Esophagus (tissue), 2 donors: ENCODE data around the gene ARMC3. TPM values are rescaled to one million over a fixed set of nuclear protein-coding genes. Genes with fewer than 3 reads are reported as not detected.

ENCODE experiments used
- polyA plus RNA-seq, 2 donors: library from polyadenylated mRNA; stranded (reverse); fragments of 200-250 nt; gene quantifications; one replicate each; pipeline ENCODE4 v1.2.3, GENCODE V29; 2013
- donor health status: healthy with polysubstance abuse.
- donor health status: Bipolar disorder and iron deficiency.

ARMC3 gene
- polyA plus RNA-seq, 2 donors, result 0.04 TPM; not detected in 1

Other genes with a start within 250 kb of the ARMC3 start
- 1 to 10 TPM; 4.0 to 6.1 TPM for gene PIP4K2A, start 213.5 kb upstream of the ARMC3 start, polyA plus RNA-seq
- 10 to 100 TPM; 15.9 to 18.7 TPM for gene MSRB2, start 167.5 kb downstream of the ARMC3 start, polyA plus RNA-seq